ENCODE measurements around the gene ST6GALNAC1.

The ST6GALNAC1 gene

GRCh38 chr17:76667786-76668453 lies 24.4 kb upstream of the ST6GALNAC1 start:
- H3K27ac Mint-ChIP-seq = no peak overlapping the region
- H3K36me3 Mint-ChIP-seq (ENCODE audit: low read depth) = no peaks in the 10 kb centered on the region
- peaks cover 30% of the 10 kb centered on the region for H3K4me1 Mint-ChIP-seq (ENCODE audit: low read depth)
- H3K4me3 Mint-ChIP-seq = no peak overlapping the region
- H3K27me3 Mint-ChIP-seq = no peaks in the 10 kb centered on the region
- no peaks in the 10 kb centered on the region for H3K9me3 Mint-ChIP-seq

GRCh38 chr17:76667491-76667755 lies 23.9 kb upstream of the ST6GALNAC1 start:
- no peak overlapping the region for H3K4me3 Mint-ChIP-seq
- no peaks in the 10 kb centered on the region for H3K36me3 Mint-ChIP-seq (ENCODE audit: low read depth)
- H3K4me1 Mint-ChIP-seq (ENCODE audit: low read depth) = peaks cover 25% of the 10 kb centered on the region
- no peaks in the 10 kb centered on the region for H3K9me3 Mint-ChIP-seq
- H3K27ac Mint-ChIP-seq = no peak overlapping the region
- no peaks in the 10 kb centered on the region for H3K27me3 Mint-ChIP-seq

DNA sequence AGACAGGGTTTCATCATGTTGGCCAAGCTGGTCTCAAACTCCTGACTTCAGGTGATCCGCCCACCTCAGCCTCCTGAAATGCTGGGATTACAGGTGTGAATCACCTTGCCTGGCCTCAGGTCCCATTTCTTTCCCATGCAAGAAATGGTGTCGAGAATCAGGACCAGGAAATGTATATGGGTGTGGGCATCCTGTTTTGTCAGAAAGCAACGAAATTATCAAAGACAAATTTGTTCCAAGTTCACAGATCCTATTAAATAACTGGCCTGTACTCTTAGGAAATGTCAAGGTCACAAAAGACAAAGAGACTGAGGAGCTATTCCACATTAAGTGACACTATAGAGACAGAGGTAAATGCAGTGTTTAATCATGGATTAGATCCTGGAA lies 17.1 kb upstream of the ST6GALNAC1 start:
- no peaks in the 10 kb centered on the region for H3K36me3 Mint-ChIP-seq (ENCODE audit: low read depth)
- no peak overlapping the region for H3K4me3 Mint-ChIP-seq
- no peaks in the 10 kb centered on the region for H3K9me3 Mint-ChIP-seq
- H3K4me1 Mint-ChIP-seq (ENCODE audit: low read depth) = peaks cover 12% of the 10 kb centered on the region
- H3K27me3 Mint-ChIP-seq = no peaks in the 10 kb centered on the region
- H3K27ac Mint-ChIP-seq = no peak overlapping the region

DNA sequence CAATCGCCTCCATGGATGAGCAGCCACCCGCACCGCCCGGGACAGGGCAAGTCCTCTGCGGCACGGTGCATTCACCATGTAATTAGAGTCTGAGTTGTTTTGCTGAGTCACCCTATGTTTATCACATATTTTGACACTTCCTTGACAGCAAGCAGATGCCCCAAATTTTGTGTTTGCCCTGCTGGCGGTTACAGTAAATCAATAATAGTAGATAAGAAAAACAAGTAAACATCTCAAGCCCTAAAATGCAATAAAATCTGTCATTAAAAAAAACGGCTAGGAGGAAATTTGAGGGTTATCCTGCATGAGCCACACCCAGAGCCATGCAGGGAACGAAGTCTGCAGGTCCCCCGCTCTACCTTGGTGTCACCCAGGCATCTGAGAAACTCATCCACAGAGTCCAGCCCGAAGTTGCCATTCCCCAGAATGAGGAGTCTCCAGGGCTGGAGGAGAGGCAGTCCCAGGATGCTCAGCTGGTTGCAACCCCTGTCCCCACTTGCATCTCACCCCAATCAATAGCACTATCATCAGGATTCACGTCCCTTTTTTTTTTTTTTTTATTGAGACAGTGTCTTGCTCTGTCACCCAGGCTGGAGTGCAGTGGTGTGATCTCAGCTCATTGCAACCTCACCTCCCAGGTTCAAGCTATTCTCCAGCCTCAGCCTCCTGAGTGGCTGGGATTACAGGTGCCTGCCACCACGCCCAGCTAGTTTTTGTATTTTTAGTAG lies 16.5 kb upstream of the ST6GALNAC1 start:
- Mint-ChIP-seq H3K9me3 (no peaks in the 10 kb centered on the region), H3K27me3 (no peaks in the 10 kb centered on the region), H3K27ac (peak overlapping the region; percentile 38), H3K4me1 (ENCODE audit: low read depth) (peaks cover 12% of the 10 kb centered on the region), H3K4me3 (no peak overlapping the region), H3K36me3 (ENCODE audit: low read depth) (no peaks in the 10 kb centered on the region)

DNA sequence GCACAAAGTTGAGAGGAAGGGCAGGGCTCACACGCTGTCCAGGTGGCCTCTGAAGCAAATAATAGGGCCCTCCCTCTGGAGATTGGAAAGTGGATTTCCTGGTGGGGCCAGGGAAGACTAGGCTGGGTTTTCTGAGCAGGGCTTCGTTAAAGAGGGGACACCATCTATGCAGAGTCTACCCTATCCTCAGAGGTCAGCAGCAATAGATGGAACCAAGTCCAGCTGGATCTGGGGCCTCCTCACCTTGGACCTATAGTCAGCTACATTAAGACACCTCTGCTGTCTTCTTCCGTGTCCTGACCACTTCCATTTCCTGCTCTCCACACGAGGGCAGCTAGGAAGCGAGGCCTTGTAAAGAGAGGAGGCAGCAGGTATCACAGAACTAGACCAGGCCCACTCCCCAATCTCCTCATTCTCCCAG lies 14.7 kb upstream of the ST6GALNAC1 start:
- H3K27me3 Mint-ChIP-seq = no peaks in the 10 kb centered on the region
- no peaks in the 10 kb centered on the region for H3K9me3 Mint-ChIP-seq
- no peak overlapping the region for H3K4me3 Mint-ChIP-seq
- H3K36me3 Mint-ChIP-seq (ENCODE audit: low read depth) = no peaks in the 10 kb centered on the region
- H3K4me1 Mint-ChIP-seq (ENCODE audit: low read depth) = peaks cover 12% of the 10 kb centered on the region
- H3K27ac Mint-ChIP-seq = no peak overlapping the region

DNA sequence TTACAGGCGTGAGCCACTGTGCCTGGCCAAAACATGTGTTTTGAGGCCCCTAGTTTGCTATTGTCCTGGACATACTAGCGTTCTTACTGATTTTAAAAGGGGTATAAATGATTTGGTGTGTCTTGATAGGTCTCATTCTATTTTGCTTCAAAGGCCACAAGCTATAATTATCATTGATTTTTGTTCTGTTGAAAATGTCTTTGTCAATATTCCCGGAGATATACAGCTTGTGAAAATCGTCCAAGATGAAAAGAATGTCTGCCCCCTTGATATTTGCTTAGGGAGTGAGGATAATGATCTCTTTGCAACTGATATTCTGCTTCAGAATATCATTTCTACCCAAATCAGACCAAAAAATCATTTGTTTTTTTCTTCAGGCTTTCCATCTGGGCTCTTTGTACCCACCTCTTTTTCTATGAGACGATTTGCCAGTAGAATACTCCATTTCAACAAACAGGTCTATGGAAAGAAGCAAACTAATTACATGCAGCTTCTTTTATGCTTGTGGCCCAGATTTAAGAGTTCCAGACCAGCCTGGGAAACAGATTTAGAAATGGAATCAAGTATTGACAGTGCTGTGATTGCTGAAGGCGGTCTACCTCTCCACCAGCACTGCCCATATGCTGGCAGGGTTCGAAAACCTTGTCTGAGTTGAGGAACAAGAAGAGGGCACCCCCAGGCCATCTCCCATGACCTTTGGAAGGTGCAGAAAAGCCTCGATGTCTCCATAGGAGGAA lies 14.1 kb upstream of the ST6GALNAC1 start:
- no peaks in the 10 kb centered on the region for H3K36me3 Mint-ChIP-seq (ENCODE audit: low read depth)
- no peak overlapping the region for H3K27ac Mint-ChIP-seq
- H3K27me3 Mint-ChIP-seq = no peaks in the 10 kb centered on the region
- H3K9me3 Mint-ChIP-seq = no peaks in the 10 kb centered on the region
- H3K4me3 Mint-ChIP-seq = no peak overlapping the region
- H3K4me1 Mint-ChIP-seq (ENCODE audit: low read depth) = peaks cover 12% of the 10 kb centered on the region

DNA sequence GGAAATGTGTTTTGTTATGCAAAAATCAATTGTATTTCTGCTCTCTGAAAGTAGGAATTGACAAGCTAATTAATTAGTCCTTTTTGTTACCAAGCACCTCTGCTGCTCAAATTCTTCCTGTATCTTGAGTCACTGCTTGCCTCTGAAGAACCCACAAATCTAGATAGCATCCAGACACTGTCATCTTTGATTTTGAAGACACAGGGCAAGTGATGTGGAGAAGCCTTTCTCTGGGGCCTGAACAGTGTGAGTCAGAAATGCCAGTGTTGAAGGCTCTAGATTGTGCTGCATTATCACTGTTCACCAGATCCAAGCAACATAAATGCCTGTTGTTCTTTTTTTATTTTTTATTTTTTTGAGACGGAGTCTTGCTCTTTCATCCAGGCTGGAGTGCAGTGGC lies 10.9 kb upstream of the ST6GALNAC1 start:
- Mint-ChIP-seq H3K4me1 (ENCODE audit: low read depth) (peaks cover 1% of the 10 kb centered on the region), H3K36me3 (ENCODE audit: low read depth) (no peaks in the 10 kb centered on the region), H3K27ac (no peak overlapping the region), H3K27me3 (no peaks in the 10 kb centered on the region), H3K4me3 (no peak overlapping the region), H3K9me3 (no peaks in the 10 kb centered on the region)

GRCh38 chr17:76650504-76650903 lies 6.9 kb upstream of the ST6GALNAC1 start:
- peaks cover 10% of the 10 kb centered on the region for H3K9me3 Mint-ChIP-seq
- no peak overlapping the region for H3K4me3 Mint-ChIP-seq
- no peaks in the 10 kb centered on the region for H3K36me3 Mint-ChIP-seq (ENCODE audit: low read depth)
- H3K27me3 Mint-ChIP-seq = no peaks in the 10 kb centered on the region
- H3K4me1 Mint-ChIP-seq (ENCODE audit: low read depth) = no peaks in the 10 kb centered on the region
- no peak overlapping the region for H3K27ac Mint-ChIP-seq

GRCh38 chr17:76646712-76647111 lies 3.2 kb upstream of the ST6GALNAC1 start:
- H3K27me3 Mint-ChIP-seq = no peaks in the 10 kb centered on the region
- H3K4me1 Mint-ChIP-seq (ENCODE audit: low read depth) = peaks cover 11% of the 10 kb centered on the region
- peaks cover 10% of the 10 kb centered on the region for H3K9me3 Mint-ChIP-seq
- H3K27ac Mint-ChIP-seq = no peak overlapping the region
- no peak overlapping the region for H3K4me3 Mint-ChIP-seq
- no peaks in the 10 kb centered on the region for H3K36me3 Mint-ChIP-seq (ENCODE audit: low read depth)

- H3K4me3 Mint-ChIP-seq = no peak overlapping the region
- peaks cover 11% of the 10 kb centered on the region for H3K4me1 Mint-ChIP-seq (ENCODE audit: low read depth)
- H3K9me3 Mint-ChIP-seq = peaks cover 10% of the 10 kb centered on the region
- H3K27me3 Mint-ChIP-seq = no peaks in the 10 kb centered on the region
- H3K27ac Mint-ChIP-seq = no peak overlapping the region
- no peaks in the 10 kb centered on the region for H3K36me3 Mint-ChIP-seq (ENCODE audit: low read depth)
Observed at GRCh38 chr17:76645481-76645880, 1.9 kb upstream of the ST6GALNAC1 start.

GRCh38 chr17:76644995-76645394 lies 1.4 kb upstream of the ST6GALNAC1 start:
- H3K36me3 Mint-ChIP-seq (ENCODE audit: low read depth) = no peaks in the 10 kb centered on the region
- H3K9me3 Mint-ChIP-seq = peaks cover 10% of the 10 kb centered on the region
- no peak overlapping the region for H3K4me3 Mint-ChIP-seq
- peaks cover 11% of the 10 kb centered on the region for H3K4me1 Mint-ChIP-seq (ENCODE audit: low read depth)
- H3K27me3 Mint-ChIP-seq = no peaks in the 10 kb centered on the region
- no peak overlapping the region for H3K27ac Mint-ChIP-seq

DNA sequence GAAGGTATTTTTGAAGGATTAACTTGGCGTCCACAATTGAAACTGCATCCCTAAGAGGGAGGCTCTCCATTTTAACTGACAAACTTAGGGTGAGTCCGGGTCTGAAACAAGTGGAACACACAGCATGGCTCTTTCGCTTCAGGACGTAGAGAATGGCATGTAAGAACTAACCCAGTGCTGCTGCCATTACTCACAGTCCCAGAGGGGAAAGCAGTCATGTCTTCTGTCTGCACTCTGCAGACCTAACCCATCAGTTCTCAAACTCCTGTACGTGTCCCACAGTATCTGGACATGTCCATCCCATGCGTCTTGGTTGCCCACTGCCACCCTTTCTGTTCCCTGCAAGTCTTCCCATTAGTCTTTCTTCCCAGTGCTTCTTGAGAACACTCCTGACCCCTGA lies 563 bp downstream of the ST6GALNAC1 start:
- H3K36me3 Mint-ChIP-seq (ENCODE audit: low read depth) = no peaks in the 10 kb centered on the region
- peaks cover 10% of the 10 kb centered on the region for H3K9me3 Mint-ChIP-seq
- peaks cover 11% of the 10 kb centered on the region for H3K4me1 Mint-ChIP-seq (ENCODE audit: low read depth)
- H3K4me3 Mint-ChIP-seq = no peak overlapping the region
- no peaks in the 10 kb centered on the region for H3K27me3 Mint-ChIP-seq
- H3K27ac Mint-ChIP-seq = no peak overlapping the region

DNA sequence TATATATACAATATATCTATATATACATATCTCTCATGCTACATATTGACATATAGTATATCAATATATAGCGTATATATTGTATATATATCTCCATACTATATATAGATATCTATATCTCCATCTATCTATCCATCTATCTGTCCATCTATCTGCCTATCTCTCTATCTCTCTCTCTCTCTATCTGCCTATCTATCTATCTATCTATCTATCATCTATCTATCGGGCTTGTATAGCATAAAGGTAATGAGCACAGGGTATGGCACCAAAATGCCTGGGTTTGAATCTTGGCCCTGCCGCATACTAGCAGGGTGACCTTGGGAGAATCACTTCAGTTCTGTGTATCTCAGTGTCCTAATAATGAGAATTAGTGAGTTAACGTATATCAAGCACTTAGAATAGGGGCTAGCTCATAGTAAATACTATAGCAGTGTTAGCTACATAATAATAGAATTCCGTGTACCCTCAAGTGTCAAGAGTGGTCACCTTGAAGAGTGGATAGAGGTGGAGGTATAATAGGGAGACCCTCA lies 1.5 kb downstream of the ST6GALNAC1 start:
- no peak overlapping the region for H3K27ac Mint-ChIP-seq
- peaks cover 11% of the 10 kb centered on the region for H3K4me1 Mint-ChIP-seq (ENCODE audit: low read depth)
- no peaks in the 10 kb centered on the region for H3K36me3 Mint-ChIP-seq (ENCODE audit: low read depth)
- H3K9me3 Mint-ChIP-seq = peaks cover 10% of the 10 kb centered on the region
- H3K4me3 Mint-ChIP-seq = no peak overlapping the region
- H3K27me3 Mint-ChIP-seq = no peaks in the 10 kb centered on the region

DNA sequence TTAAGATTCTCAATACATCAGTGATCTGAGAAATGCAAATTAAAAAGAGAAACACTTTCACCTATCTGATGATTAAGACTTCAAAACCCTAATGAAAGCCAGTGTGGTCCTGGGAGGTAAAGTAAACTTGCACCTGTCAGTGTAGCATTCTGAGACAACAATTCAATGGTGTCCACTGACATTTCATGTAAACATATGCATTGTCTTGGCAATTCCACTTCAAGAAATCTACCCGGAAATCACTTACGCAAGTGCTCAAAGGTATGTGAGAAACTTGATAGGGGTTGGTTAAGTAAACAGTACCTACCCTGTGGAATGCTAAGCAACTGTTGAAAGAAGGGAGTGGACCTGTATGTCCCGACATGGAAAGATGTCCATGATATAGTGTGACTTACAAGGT lies 2.1 kb downstream of the ST6GALNAC1 start:
- H3K27ac Mint-ChIP-seq = no peak overlapping the region
- peaks cover 11% of the 10 kb centered on the region for H3K4me1 Mint-ChIP-seq (ENCODE audit: low read depth)
- no peak overlapping the region for H3K4me3 Mint-ChIP-seq
- H3K9me3 Mint-ChIP-seq = peaks cover 6% of the 10 kb centered on the region
- H3K36me3 Mint-ChIP-seq (ENCODE audit: low read depth) = no peaks in the 10 kb centered on the region
- H3K27me3 Mint-ChIP-seq = no peaks in the 10 kb centered on the region

Data from stimulated activated naive CD8-positive, alpha-beta T cell treated with anti-CD3 and anti-CD28 coated beads, Interleukin-15, Interleukin-2, amounts not matched to agents 100 ng/mL and 50 ng/mL, for 24 hours (primary cell).